Mesenchymal stem cell (in vitro differentiated cells and primary cell): ENCODE results near the gene ITGA2B. TPM values are rescaled to one million over a fixed set of nuclear protein-coding genes. Genes with fewer than 3 reads are reported as not detected.

Experiments used
- DNase-seq: peaks from one replicate; pipeline ENCODE4 v3.0.0-alpha.2; 2013
- H2AFZ ChIP-seq: one replicate; pipeline ENCODE4 v1.6.1; 2013; ENCODE audit warnings: low read depth, mild to moderate bottlenecking, control low read depth, inconsistent platforms, low read length, moderate library complexity
- H2AK5ac ChIP-seq: 2 replicates; pipeline ENCODE4 v1.6.1; 2013; ENCODE audit warnings: low read length, moderate library complexity, mild to moderate bottlenecking, inconsistent platforms; ENCODE audit not compliant: severe bottlenecking
- H2BK120ac ChIP-seq: one replicate; pipeline ENCODE4 v1.6.1; 2013; ENCODE audit warnings: low read depth, mild to moderate bottlenecking, inconsistent platforms, low read length, moderate library complexity
- H2BK12ac ChIP-seq, 2 experiments: one replicate each; pipeline ENCODE4 v1.6.1; 2013; ENCODE audit warnings: inconsistent platforms in 2 of 2, low read length in 2 of 2, mild to moderate bottlenecking in 2 of 2, moderate library complexity in 2 of 2, control low read depth in 1 of 2
- H2BK15ac ChIP-seq: one replicate; pipeline ENCODE4 v1.6.1; 2013; ENCODE audit warnings: mild to moderate bottlenecking, low read depth, inconsistent platforms; ENCODE audit not compliant: poor library complexity, severe bottlenecking
- H2BK5ac ChIP-seq: 2 replicates; pipeline ENCODE4 v1.6.1; 2013; ENCODE audit warnings: low read depth, mild to moderate bottlenecking, low read length, control low read depth, inconsistent platforms; ENCODE audit not compliant: poor library complexity, severe bottlenecking
- H3K14ac ChIP-seq, 2 experiments: one replicate each; pipeline ENCODE4 v1.6.1; 2013; ENCODE audit warnings: inconsistent platforms in 2 of 2, low read length in 2 of 2, control low read depth in 1 of 2, mild to moderate bottlenecking in 1 of 2, moderate library complexity in 1 of 2
- H3K18ac ChIP-seq, 2 experiments: one replicate each; pipeline ENCODE4 v1.6.1; 2013; ENCODE audit warnings: inconsistent platforms in 2 of 2, low read length in 2 of 2, control low read depth in 1 of 2, low read depth in 1 of 2, mild to moderate bottlenecking in 1 of 2
- H3K23ac ChIP-seq, 2 experiments: one replicate each; pipeline ENCODE4 v1.6.1; 2013; ENCODE audit warnings: inconsistent platforms in 2 of 2, low read length in 2 of 2, mild to moderate bottlenecking in 2 of 2, moderate library complexity in 2 of 2, control low read depth in 1 of 2
- H3K27ac ChIP-seq: 2 replicates; pipeline ENCODE4 v1.5.1; 2013; ENCODE audit warnings: mild to moderate bottlenecking, moderate library complexity, low read length, control low read depth, inconsistent platforms; ENCODE audit not compliant: poor library complexity, severe bottlenecking
- H3K27me3 ChIP-seq, 2 experiments: 2 replicates each; pipeline versions ENCODE4 v1.6.1 to v1.7.0; 2013; ENCODE audit warnings: low read length in 2 of 2, mild to moderate bottlenecking in 2 of 2, moderate library complexity in 2 of 2, control low read depth in 1 of 2, inconsistent platforms in 1 of 2; ENCODE audit not compliant: control insufficient read depth in 1 of 2, insufficient read depth in 1 of 2
- H3K36me3 ChIP-seq, 2 experiments: 2 replicates each; pipeline versions ENCODE4 v1.6.1 to v1.7.0; 2013; ENCODE audit warnings: low read length in 2 of 2, control low read depth in 1 of 2, inconsistent platforms in 1 of 2, low read depth in 1 of 2, mild to moderate bottlenecking in 1 of 2; ENCODE audit not compliant: insufficient read depth in 2 of 2, control insufficient read depth in 1 of 2
- H3K4ac ChIP-seq, 2 experiments: one replicate each; pipeline ENCODE4 v1.6.1; 2013; ENCODE audit warnings: inconsistent platforms in 2 of 2, low read length in 2 of 2, mild to moderate bottlenecking in 2 of 2, moderate library complexity in 2 of 2, control low read depth in 1 of 2, low read depth in 1 of 2
- H3K4me1 ChIP-seq: 2 replicates; pipeline ENCODE4 v1.6.1; 2013; ENCODE audit warnings: low read depth, low read length, control low read depth; ENCODE audit not compliant: control insufficient read depth, insufficient read depth
- H3K4me2 ChIP-seq: 2 replicates; pipeline ENCODE4 v1.6.1; 2013; ENCODE audit warnings: low read length, mild to moderate bottlenecking, inconsistent platforms; ENCODE audit not compliant: poor library complexity, severe bottlenecking
- H3K4me3 ChIP-seq, 2 experiments: 2 replicates each; pipeline versions ENCODE4 v1.5.1 to v1.7.0; 2013; ENCODE audit warnings: low read length in 2 of 2, mild to moderate bottlenecking in 2 of 2, control low read depth in 1 of 2, low read depth in 1 of 2; ENCODE audit not compliant: insufficient read depth in 1 of 2
- H3K79me1 ChIP-seq: replicated peaks from 2 replicates; pipeline ENCODE4 v1.6.1; 2013; ENCODE audit warnings: mild to moderate bottlenecking, control low read depth, low read length, inconsistent platforms; ENCODE audit not compliant: poor library complexity, severe bottlenecking
- H3K9ac ChIP-seq: 2 replicates; pipeline ENCODE4 v1.7.0; 2013; ENCODE audit warnings: mild to moderate bottlenecking, low read length, moderate library complexity
- H3K9me3 ChIP-seq: 2 replicates; pipeline ENCODE4 v1.7.0; 2013; ENCODE audit warnings: mild to moderate bottlenecking, low read length; ENCODE audit not compliant: control insufficient read depth
- H4K8ac ChIP-seq: one replicate; pipeline ENCODE4 v1.6.1; 2013; ENCODE audit warnings: inconsistent platforms, mild to moderate bottlenecking, low read length, moderate library complexity
- H4K91ac ChIP-seq: one replicate; pipeline ENCODE4 v1.6.1; 2013; ENCODE audit warnings: mild to moderate bottlenecking, low read length, inconsistent platforms
- WGBS: methylation state at CpG from one replicate; pipeline ENCODE4 v1.1.7; 2013; ENCODE audit warnings: mixed read lengths; 5-methylcytosine and 5-hydroxymethylcytosine counted together
- polyA plus RNA-seq, 2 experiments: library from polyadenylated mRNA; stranded (reverse); fragments of 200-250 nt; gene quantifications; one replicate each; pipeline ENCODE4 v1.2.3, GENCODE V29; 2013

ITGA2B gene
- 0.10 TPM for polyA plus RNA-seq (2013, experiment 1 of 2)
- 0.14 TPM for polyA plus RNA-seq (2013, experiment 2 of 2)

DNA sequence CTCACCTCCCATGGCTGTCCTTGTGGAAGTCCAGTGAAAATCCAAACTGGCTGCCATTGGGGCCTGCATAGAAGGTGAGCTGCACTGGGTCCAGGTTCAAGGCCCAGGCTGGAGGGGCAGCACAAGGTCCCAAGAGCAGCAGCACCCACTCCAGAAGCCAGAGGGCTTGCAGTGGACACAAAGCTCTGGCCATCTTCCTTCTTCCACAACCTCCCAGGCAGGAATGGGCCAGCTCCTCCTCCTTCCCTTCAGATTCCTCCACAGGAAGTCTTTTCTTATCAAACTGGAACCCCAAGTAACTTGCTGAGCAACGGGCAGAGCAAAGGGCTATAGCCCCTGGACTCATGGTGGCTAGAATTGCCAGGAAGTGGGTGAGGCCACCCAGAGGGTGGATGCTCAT is at the start of gene ITGA2B:
ITGA2B (minus strand) TSS at position 369 of the 400 bp plus-strand sequence; CDS start at position 193, 176 bp downstream.
- H3K36me3 ChIP-seq, result no peaks in the 10 kb centered on the region
- H3K14ac ChIP-seq, result no peak within 1 kb of the TSS
- 82% methylated on average over 1 of the region's 1 CpG for WGBS
- no peaks in the 10 kb centered on the region for H3K79me1 ChIP-seq
- no peak within 1 kb of the TSS for H2BK15ac ChIP-seq
- no peak within 1 kb of the TSS for H3K27ac ChIP-seq
- H3K4ac ChIP-seq, result no peak within 1 kb of the TSS
- H3K9ac ChIP-seq, result no peak within 1 kb of the TSS
- no peak within 1 kb of the TSS for H3K4me2 ChIP-seq
- H3K23ac ChIP-seq, result no peak within 1 kb of the TSS
- H3K9me3 ChIP-seq, result no peaks in the 10 kb centered on the region
- DNase-seq, result no peak
- H3K27me3 ChIP-seq, result peaks cover 11 to 24% of the 10 kb centered on the region in 2 experiments
- no peak within 1 kb of the TSS for H4K91ac ChIP-seq
- H2BK120ac ChIP-seq, result no peak within 1 kb of the TSS
- H2AK5ac ChIP-seq, result no peak within 1 kb of the TSS
- no peak within 1 kb of the TSS for H3K18ac ChIP-seq
- no peak within 1 kb of the TSS for H2BK5ac ChIP-seq
- no peak within 1 kb of the TSS for H2BK12ac ChIP-seq
- no peak within 1 kb of the TSS for H3K4me3 ChIP-seq
- H2AFZ ChIP-seq, result no peak within 1 kb of the TSS
- H4K8ac ChIP-seq, result no peak within 1 kb of the TSS
- H3K4me1 ChIP-seq, result peaks cover 17% of the 10 kb centered on the region

DNA sequence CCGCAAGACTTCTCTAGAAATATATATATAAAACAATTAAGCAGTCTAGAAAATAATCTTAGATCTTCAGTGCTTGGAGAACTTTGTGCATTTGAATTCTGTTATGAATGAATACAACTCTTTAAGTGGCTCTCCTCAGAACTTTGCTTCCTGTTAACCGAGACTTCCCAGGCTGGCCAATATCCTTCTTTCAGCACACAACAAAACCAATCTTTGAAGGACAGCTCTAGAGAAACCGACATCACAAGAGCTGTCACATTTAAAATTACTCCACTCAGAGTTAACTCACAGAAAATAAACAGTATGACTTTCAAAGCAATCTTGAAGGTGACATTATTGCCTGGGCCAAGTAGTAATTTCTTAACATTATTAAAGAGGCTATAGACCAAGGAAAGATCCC is 49.7 kb upstream of the ITGA2B start:
- no peak overlapping the region for H2BK15ac ChIP-seq
- no peak overlapping the region for H3K18ac ChIP-seq
- peaks cover 16% of the 10 kb centered on the region for H3K79me1 ChIP-seq
- no peaks in the 10 kb centered on the region for H3K9me3 ChIP-seq
- H3K4me3 ChIP-seq, result no peak overlapping the region
- H3K27me3 ChIP-seq, result no peaks in the 10 kb centered on the region
- H2AK5ac ChIP-seq, result no peak overlapping the region
- no peak overlapping the region for H3K23ac ChIP-seq
- no peak overlapping the region for H3K4me2 ChIP-seq
- H4K91ac ChIP-seq, result no peak overlapping the region
- H2BK12ac ChIP-seq, result no peak overlapping the region
- no peak overlapping the region for H3K14ac ChIP-seq
- H3K4ac ChIP-seq, result no peak overlapping the region
- peaks cover 15 to 27% of the 10 kb centered on the region in 2 experiments for H3K36me3 ChIP-seq
- no peak for DNase-seq
- 56% methylated on average over 2 of the region's 3 CpGs for WGBS
- no peak overlapping the region for H2AFZ ChIP-seq
- no peak overlapping the region for H2BK5ac ChIP-seq
- H4K8ac ChIP-seq, result no peak overlapping the region
- H2BK120ac ChIP-seq, result no peak overlapping the region
- peaks cover 5% of the 10 kb centered on the region for H3K4me1 ChIP-seq
- no peak overlapping the region for H3K27ac ChIP-seq
- no peak overlapping the region for H3K9ac ChIP-seq

DNA sequence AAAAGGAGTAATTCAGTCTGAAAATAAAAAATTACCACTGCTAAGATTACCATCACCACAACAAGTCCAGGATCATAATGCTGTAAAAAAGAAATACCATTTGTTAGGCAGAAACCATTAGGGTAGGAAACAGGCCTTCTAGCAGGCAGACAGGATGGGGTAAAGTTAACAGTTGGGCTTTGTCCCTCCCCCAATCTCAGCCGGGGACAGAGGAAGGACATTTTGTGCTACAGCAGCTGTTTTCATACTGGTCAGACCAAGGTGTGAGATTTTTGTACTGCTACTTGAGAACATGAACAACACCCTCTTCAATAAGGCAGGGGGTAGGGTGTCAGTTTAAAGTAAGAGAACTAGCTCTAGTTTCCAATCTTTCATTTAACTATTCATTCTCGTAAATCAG is 49.2 kb upstream of the ITGA2B start:
- 0% methylated on average over 1 of the region's 2 CpGs for WGBS
- H3K23ac ChIP-seq, result no peak overlapping the region

DNA sequence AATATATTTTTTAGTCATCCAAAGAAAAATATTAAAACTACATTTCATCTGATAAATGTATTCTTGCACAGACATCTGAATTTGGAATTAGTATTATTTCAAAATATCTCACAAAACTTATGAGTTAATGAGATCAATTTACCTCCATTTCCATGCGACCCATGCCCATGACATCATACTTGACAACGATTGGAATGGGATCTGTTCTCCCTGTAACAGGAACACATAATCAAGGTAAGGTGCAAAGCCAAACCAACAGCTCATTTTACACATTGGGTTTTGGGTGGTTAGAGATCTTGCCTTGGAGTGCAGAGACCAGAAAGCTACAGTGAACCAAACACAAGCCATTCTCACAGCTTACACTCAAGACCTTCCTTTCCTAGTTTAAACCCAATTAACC is 46.9 kb upstream of the ITGA2B start:
- H3K9ac ChIP-seq, result no peak overlapping the region
- no peak overlapping the region for H3K18ac ChIP-seq
- no peak overlapping the region for H2BK12ac ChIP-seq
- H2AFZ ChIP-seq, result no peak overlapping the region
- H3K23ac ChIP-seq, result no peak overlapping the region
- 100% methylated on average over 2 of the region's 2 CpGs for WGBS
- H3K79me1 ChIP-seq, result peaks cover 20% of the 10 kb centered on the region
- no peaks in the 10 kb centered on the region for H3K9me3 ChIP-seq
- DNase-seq, result no peak
- peaks cover 2% of the 10 kb centered on the region for H3K4me1 ChIP-seq
- no peak overlapping the region for H2AK5ac ChIP-seq
- no peak overlapping the region for H2BK120ac ChIP-seq
- no peak overlapping the region for H3K4me2 ChIP-seq
- H3K4me3 ChIP-seq, result no peak overlapping the region
- H4K91ac ChIP-seq, result no peak overlapping the region
- H3K27me3 ChIP-seq, result no peaks in the 10 kb centered on the region
- no peak overlapping the region for H3K14ac ChIP-seq
- H3K4ac ChIP-seq, result no peak overlapping the region
- H4K8ac ChIP-seq, result no peak overlapping the region
- H2BK5ac ChIP-seq, result no peak overlapping the region
- no peak overlapping the region for H3K27ac ChIP-seq
- no peak overlapping the region for H2BK15ac ChIP-seq
- peaks cover 14 to 53% of the 10 kb centered on the region in 2 experiments for H3K36me3 ChIP-seq

More for the DNA sequence above, 49.2 kb upstream of the ITGA2B start:
- no peaks in the 10 kb centered on the region for H3K9me3 ChIP-seq
- no peak overlapping the region for H2BK5ac ChIP-seq
- H3K18ac ChIP-seq, result no peak overlapping the region
- H4K91ac ChIP-seq, result no peak overlapping the region
- no peak overlapping the region for H3K4me2 ChIP-seq
- H3K4me1 ChIP-seq, result peaks cover 3% of the 10 kb centered on the region
- no peak overlapping the region for H3K4ac ChIP-seq
- H3K79me1 ChIP-seq, result peaks cover 17% of the 10 kb centered on the region
- no peak overlapping the region for H3K14ac ChIP-seq
- no peak overlapping the region for H2BK15ac ChIP-seq
- H2AK5ac ChIP-seq, result no peak overlapping the region
- H3K36me3 ChIP-seq, result peaks cover 18 to 32% of the 10 kb centered on the region in 2 experiments
- no peak overlapping the region for H2AFZ ChIP-seq
- no peaks in the 10 kb centered on the region for H3K27me3 ChIP-seq
- H3K9ac ChIP-seq, result no peak overlapping the region
- no peak overlapping the region for H3K4me3 ChIP-seq
- DNase-seq, result no peak
- H4K8ac ChIP-seq, result no peak overlapping the region
- H3K27ac ChIP-seq, result no peak overlapping the region
- H2BK120ac ChIP-seq, result no peak overlapping the region
- no peak overlapping the region for H2BK12ac ChIP-seq
